Ovary (tissue), 9 donors: Measurements from ENCODE around the gene MRPS16. TPM values are rescaled to one million over a fixed set of nuclear protein-coding genes. Genes with fewer than 3 reads are reported as not detected.
A peak's percentile ranks its signal among the peaks of the same experiment; 100 is the strongest.

ENCODE experiments used
- DNase-seq, 5 donors: peaks; one replicate each; pipeline ENCODE4 v3.0.0-alpha.2; 2019 to 2020
- H3K27ac ChIP-seq, 2 donors: fragments of 200-600 bp; one replicate each; pipeline versions ENCODE4 v1.5.1 to v1.8.0; 2019 to 2022
- H3K27me3 ChIP-seq: fragments of 200-600 bp; one replicate; pipeline ENCODE4 v1.8.0; 2022
- H3K36me3 ChIP-seq: fragments of 200-600 bp; sonication (generic); one replicate; pipeline ENCODE4 v1.5.1; 2019
- H3K4me1 ChIP-seq: one replicate; pipeline ENCODE4 v1.8.1; 2013; ENCODE audit warnings: mild to moderate bottlenecking, moderate library complexity; ENCODE audit not compliant: insufficient read depth
- H3K4me3 ChIP-seq: fragments of 200-600 bp; sonication (generic); one replicate; pipeline ENCODE4 v1.5.1; 2017
- H3K9me3 ChIP-seq, 2 donors: fragments of 200-600 bp in 1 of 2; sonication (generic) in 1 of 2; one replicate each; pipeline versions ENCODE4 v1.5.1 to v1.8.1; 2013 to 2019; ENCODE audit warnings: mild to moderate bottlenecking in 1 of 2, moderate library complexity in 1 of 2
- CTCF ChIP-seq, 3 donors: fragments of 450-650 bp in 2 of 3; fragments of 200-600 bp in 1 of 3; IDR thresholded peaks; one replicate each; pipeline versions ENCODE4 v1.5.1 to v1.8.0; 2016 to 2022; ENCODE audit warnings: antibody characterized with exemption in 3 of 3, mild to moderate bottlenecking in 1 of 3
- EP300 ChIP-seq: sonication (generic); formaldehyde crosslinking; IDR thresholded peaks from one replicate; pipeline ENCODE4 v1.6.1; 2017; ENCODE audit warnings: antibody characterized with exemption
- POLR2A ChIP-seq: fragments of 450-650 bp; IDR thresholded peaks from one replicate; pipeline ENCODE4 v1.6.1; 2017; ENCODE audit warnings: antibody characterized with exemption, mild to moderate bottlenecking, moderate library complexity
- WGBS, 3 donors: extraction: QIAGEN DNeasy Blood & Tissue Kit in 1 of 3; methylation state at CpG; one replicate each; pipeline versions ENCODE4 v1.1.5 to v1.1.7; 2013 to 2017; 5-methylcytosine and 5-hydroxymethylcytosine counted together
- intact Hi-C, 4 donors: fragments of 100-400 bp; cut with DNase I; formaldehyde crosslinking; loops; one replicate each; pipeline versions ENCODE4 v1.11.0 to v1.15.1; 2022 to 2023
- polyA plus RNA-seq, 2 donors: library from polyadenylated mRNA; stranded (reverse); fragments of 200-250 nt in 1 of 2; fragments of 350-450 nt in 1 of 2; fragmentation: Illumina TruSeq in 1 of 2; extraction: RNeasy Lipid Tissue Mini Kit (QIAGEN cat#74804) in 1 of 2; gene quantifications; one replicate each; pipeline ENCODE4 v1.2.3, GENCODE V29; 2013 to 2014
- total RNA-seq, 7 donors: library from RNA; depleted of rRNA in 2 of 7; stranded (reverse); fragments of >200 nt in 2 of 7; fragmentation: NEBNext Ultra II Directional in 3 of 7; extraction: Animal tissue kit (Norgen Biotek cat#: 25700) in 3 of 7; gene quantifications; one replicate each; pipeline versions ENCODE4 v1.1.0 to v1.2.4, GENCODE V29; 2016 to 2023
- donor health status: DM: no; HTN: no; CAD: no; lungs with moderate emphysema.
- donor health status: DM: no; HTN: no; CAD: no.
- donor health status: Bipolar disorder and iron deficiency.
- donor health status: DM: yes; HTN: yes; CAD: no.
- donor health status: DM: no; HTN: no; CAD: no.
- donor health status: DM: yes; HTN: yes; CAD: no.

The MRPS16 gene
- total and polyA plus RNA-seq, 9 donors = 26.3 to 101 (median 54.6) TPM

- intact Hi-C loops = no loop called here
- 1 to 2% (median 2%) methylated on average over 8 of the region's 8 CpGs for WGBS, 3 donors
- Histone ChIP-seq H3K27ac (peak overlapping the region in 1 of 2 donors; percentile 58), H3K36me3 (no peaks in the 10 kb centered on the region), H3K4me1 (no peaks in the 10 kb centered on the region), H3K9me3 (no peaks in the 10 kb centered on the region), H3K4me3 (peak overlapping the region; percentile 86), H3K27me3 (no peaks in the 10 kb centered on the region)
- no peak for TF ChIP-seq CTCF (IDR thresholded peaks at IDR 0.05)
- no peak for DNase-seq
Observed at GRCh38 chr10:73246322-73246645, 6.2 kb downstream of the MRPS16 start.

GRCh38 chr10:73244866-73245477, 7.5 kb downstream of the MRPS16 start:
- TF ChIP-seq EP300 (no peak), POLR2A (no peak), CTCF (IDR thresholded peaks at IDR 0.05) (no peak)
- intact Hi-C loops = no loop called here
- 32 to 49% (median 37%) methylated on average over 8 of the region's 8 CpGs for WGBS, 3 donors
- no peak overlapping the region for H3K27ac ChIP-seq
- H3K36me3 ChIP-seq = no peaks in the 10 kb centered on the region
- no peaks in the 10 kb centered on the region for H3K27me3 ChIP-seq
- DNase-seq = no peak
- H3K9me3 ChIP-seq = no peaks in the 10 kb centered on the region
- no peaks in the 10 kb centered on the region for H3K4me1 ChIP-seq
- H3K4me3 ChIP-seq = no peak overlapping the region

GRCh38 chr10:73239908-73240307, 12.5 kb downstream of the MRPS16 start:
- H3K9me3 ChIP-seq = no peaks in the 10 kb centered on the region
- no peak overlapping the region for H3K27ac ChIP-seq
- TF ChIP-seq CTCF (IDR thresholded peaks at IDR 0.05) (no peak), EP300 (no peak), POLR2A (no peak)
- no peaks in the 10 kb centered on the region for H3K36me3 ChIP-seq
- no peaks in the 10 kb centered on the region for H3K27me3 ChIP-seq
- 69 to 73% (median 72%) methylated on average over 2 of the region's 2 CpGs for WGBS, 3 donors
- H3K4me3 ChIP-seq = no peak overlapping the region
- H3K4me1 ChIP-seq = no peaks in the 10 kb centered on the region
- intact Hi-C loops = no loop called here
- DNase-seq = no peak

GRCh38 chr10:73238990-73239566, 13.4 kb downstream of the MRPS16 start:
- Histone ChIP-seq H3K27me3 (no peaks in the 10 kb centered on the region), H3K36me3 (no peaks in the 10 kb centered on the region), H3K27ac (no peak overlapping the region), H3K9me3 (no peaks in the 10 kb centered on the region), H3K4me1 (no peaks in the 10 kb centered on the region), H3K4me3 (no peak overlapping the region)
- WGBS, 3 donors = 85 to 92% (median 89%) methylated on average over 5 of the region's 5 CpGs
- DNase-seq = no peak
- intact Hi-C loops = no loop called here
- TF ChIP-seq POLR2A (no peak), EP300 (no peak), CTCF (IDR thresholded peaks at IDR 0.05) (no peak)
